Measurements from ENCODE around the gene ZNF609. TPM values are rescaled to one million over a fixed set of nuclear protein-coding genes. Genes with fewer than 3 reads are reported as not detected.

Gene ZNF609
- total and polyA plus RNA-seq, 2 of the 13 experiments (the other 11 are each of a cell fraction or from before 2014, with no cell fraction given), result 8.9 to 9.9 TPM

DNA sequence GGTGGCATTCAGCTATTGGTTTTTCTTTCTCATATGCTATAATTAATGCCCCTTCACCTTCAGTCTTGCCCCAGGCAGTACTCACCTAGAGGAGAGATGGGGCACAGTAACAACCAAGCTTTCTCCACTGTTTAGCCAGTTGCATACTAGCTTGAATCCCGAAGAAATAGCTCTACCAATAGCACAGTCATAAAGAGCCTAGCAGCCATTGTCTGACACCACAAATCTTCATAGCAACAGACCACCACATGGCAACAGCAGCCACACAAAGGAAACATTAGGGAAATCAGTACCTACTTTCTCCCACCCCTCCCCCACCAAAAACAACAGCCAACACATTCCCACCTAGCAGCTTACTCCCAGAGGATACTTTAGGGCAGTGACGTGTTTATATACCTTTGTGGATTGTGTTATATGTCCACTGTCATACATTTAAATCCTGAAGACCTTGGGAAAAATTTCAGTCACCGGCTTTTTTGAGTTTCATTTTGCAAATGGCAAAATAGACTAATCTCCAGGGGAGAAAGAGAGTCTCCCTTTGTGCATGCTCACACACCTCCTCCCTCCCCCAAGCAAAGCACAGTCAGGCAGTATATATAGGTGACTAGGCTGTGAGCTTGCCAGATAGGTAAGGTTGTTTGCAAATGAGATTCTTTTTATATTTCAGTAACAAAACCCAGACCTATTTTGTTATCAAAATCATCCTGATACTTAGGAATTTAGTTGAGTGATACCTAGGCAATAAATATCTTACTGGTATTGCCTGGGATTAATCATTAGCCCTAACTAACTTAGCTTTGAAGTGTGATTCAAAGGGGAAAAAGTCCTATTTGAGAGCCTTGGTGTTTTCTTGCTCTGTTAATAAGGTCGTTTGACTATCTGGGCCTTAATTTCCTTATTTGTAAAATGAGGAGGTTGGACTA is 174.5 kb downstream of the ZNF609 start (continued):
- TF ChIP-seq HNF1A (IDR thresholded peaks at IDR 0.05; ENCODE audit: low read depth), result peak; percentile 42; the same call in 1 of the 2 replicates
- TF ChIP-seq HNF1A (CRISPR knock-in tag; IDR thresholded peaks at IDR 0.05; ENCODE audit: borderline replicate concordance), result no peak
- no peak for TF ChIP-seq ZNF510 (CRISPR knock-in tag; IDR thresholded peaks at IDR 0.05; ENCODE audit: low read depth)
- no peak for TF ChIP-seq BCL6 (CRISPR knock-in tag; IDR thresholded peaks at IDR 0.05)
- TF ChIP-seq ZNF792 (CRISPR knock-in tag; IDR thresholded peaks at IDR 0.05), result 0 out of 2 replicates have a peak, but pooled peaks have one; percentile 11
- no peak for TF ChIP-seq SRSF1 (optimal IDR thresholded peaks at IDR 0.05; ENCODE audit: low read depth, low read length)
- no peak for TF ChIP-seq ZNF136 (CRISPR knock-in tag; IDR thresholded peaks at IDR 0.05; ENCODE audit: low read depth)
